Umbilical cord (tissue), 2 donors: Measurements from ENCODE around the gene RHOBTB1. TPM values are rescaled to one million over a fixed set of nuclear protein-coding genes. Genes with fewer than 3 reads are reported as not detected.

Source experiments
- DNase-seq: peaks from one replicate; pipeline ENCODE4 v3.0.0-alpha.2; 2015; ENCODE audit warnings: low spot score
- total RNA-seq: library from RNA; depleted of rRNA; stranded (reverse); fragments of >200 nt; gene quantifications from one replicate; pipeline ENCODE4 v1.2.3, GENCODE V29; 2014; ENCODE audit warnings: low replicate concordance; ENCODE audit not compliant: insufficient read depth

RHOBTB1 gene
- total RNA-seq, 1 donor from 2014 or later = 33.9 TPM

DNA sequence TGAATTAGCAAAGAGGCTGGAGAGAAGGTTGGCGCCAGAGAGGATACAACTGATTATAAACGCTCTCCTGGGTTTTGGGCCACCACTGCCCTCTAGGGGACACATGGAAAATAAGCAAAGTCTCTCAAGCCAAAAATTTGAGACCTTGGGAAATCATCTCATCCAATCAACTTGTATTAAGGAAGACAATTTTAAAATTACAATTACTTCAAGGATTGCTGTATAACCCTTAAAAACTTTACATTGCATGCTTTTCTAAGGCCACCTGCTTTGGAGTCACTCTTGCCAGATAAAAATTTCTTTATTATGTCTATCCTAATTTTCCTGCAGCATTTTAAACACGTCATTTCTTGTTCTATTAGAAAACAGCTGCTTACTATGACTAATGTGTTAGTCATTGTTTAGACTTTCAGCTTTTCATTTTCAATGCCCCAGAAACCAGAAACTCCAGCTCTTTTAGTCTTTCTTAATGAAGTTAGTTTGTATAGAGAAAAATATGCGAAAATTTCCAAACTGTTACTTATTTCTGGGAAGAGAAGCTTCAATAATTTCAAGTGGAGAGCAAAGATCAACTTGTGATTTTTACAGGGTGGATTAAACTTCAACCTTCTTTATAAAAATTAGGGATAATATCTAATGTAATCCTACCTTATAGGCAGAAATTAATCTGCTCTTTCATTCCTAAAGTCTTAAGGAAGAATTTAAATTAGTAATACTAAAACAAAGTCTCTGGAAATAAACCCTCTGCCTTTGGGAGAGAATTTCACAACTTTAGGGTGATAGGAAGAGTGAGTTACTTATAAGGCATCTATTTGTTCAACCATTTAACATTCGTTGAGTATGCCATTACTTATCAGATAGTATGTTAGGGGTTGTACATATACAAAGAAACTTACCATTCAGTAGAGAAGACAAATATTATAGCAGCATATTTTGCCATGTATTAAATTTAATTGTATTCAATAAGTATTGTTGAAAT lies 20.6 kb upstream of the RHOBTB1 start:
- peak; percentile 90 for DNase-seq

DNA sequence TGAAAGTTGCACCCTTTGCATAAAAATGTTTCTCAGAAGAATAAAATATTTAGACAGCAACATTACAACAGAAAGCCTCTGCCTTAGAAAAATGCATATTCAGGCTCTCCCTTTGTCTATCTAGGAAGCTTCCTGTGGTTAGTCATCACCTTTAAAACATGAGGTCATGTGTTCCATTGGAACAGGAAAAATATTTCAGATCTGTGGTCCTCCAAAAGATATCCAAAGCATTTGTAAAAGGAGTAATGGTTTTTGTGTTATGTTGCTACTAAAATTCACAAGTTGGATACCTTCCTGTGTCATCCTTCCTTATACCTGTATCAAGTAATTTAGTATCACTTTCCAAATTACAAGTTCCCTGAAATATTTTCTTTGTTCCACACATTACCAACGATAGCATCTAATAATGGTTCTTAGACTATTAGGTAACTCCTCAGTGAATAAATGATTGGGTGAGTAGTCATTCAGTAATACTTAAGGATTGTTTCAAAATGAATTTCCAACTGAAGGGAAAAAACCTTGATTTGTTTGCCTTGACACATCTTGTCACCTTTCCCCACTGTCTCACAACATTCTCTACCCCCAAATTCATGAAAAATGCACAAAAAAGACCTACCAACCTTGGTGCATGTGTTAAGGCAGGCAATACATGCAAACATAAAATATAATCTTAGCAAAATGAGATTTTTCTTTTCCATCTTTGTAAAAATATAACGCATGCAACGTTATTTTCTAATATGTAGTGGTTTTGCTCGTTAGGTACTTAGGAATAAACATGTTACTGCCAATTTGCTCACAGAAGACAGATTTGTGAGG lies 19.7 kb upstream of the RHOBTB1 start:
- no peak for DNase-seq

DNA sequence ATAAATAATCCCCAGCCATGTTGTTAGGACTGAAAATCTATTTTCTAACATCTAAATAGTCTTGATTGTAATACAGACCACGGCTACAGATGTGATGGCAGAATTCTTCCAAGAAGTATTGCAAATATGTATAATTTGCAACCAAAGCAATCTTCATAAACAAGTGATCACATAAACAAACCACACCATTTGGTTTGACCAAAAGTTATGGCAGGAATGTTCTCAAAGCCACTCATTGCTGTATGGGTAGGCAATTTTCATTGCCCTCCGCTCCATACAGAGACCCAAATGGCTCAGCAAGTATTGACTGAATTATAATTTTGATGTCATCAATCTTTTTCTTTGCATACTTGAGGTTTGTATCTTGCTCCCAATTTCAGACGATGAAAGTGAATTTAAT lies 19.0 kb upstream of the RHOBTB1 start:
- DNase-seq = no peak

DNA sequence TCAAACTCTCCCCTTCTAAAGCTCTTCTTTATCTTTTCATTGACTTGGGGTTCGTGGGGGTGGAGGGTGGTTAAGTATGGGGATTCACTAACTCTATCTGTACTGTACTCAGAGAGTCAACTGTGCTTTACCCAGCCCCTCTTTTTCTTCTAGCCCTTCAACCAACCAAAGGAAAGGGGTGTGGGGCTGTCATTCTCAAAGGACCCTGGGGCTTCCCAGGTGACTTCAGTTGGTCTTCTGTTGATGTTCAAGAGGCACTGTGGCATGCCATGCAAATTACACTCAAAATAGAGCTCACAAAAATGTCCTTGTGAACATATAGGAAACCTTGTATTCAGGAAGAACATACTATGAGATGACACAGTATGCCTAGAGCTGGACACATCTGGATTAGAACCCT lies 16.9 kb upstream of the RHOBTB1 start:
- no peak for DNase-seq

DNA sequence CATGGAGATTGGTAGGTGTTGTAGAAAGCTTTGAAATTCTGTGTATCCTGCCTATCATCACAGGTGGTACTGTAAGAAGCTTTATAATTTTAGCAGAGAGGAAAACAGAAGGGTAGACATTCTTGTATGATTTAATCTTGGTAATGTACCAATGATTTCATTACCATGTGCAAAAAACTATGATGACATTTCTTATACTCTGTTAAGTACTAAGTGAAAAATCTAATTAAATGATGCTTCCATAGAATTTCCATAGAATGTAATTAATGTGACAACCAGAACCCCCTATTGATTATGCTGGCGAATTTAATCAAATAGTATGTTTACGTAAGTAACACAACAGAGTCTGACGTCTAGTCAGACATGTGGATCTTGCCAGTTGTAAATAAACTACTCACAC lies 16.0 kb upstream of the RHOBTB1 start:
- no peak for DNase-seq

DNA sequence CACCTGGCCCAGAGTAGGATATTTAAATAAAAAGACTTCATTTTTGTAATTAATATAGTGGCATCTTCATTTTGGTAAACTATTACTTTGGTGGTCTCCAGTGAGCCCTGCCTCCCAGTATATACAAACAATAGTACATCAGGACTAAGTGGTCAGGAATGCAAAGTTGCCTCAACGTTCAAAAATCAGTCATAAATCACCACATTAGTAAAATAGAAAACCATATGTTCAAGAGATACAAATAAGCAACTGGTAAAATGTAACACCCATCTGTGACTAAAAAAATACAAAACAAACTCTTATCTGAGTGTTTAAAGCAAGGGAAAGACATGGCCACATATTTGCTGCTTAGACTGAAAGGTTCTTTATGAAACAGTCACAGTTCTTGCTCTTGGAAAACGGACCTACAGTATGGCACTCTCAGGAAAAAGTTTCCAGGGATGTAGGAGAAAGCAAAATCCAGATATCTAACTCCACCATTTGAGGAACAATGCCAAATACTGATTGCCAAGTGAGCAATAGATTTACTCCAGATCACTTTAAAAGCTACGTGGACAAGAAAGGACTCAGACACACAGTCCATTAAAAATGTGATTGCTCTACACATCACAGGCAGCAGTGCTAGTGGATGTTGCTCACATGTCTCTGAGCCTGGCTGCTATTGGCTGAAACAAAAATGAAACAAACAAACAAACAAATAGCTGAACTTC lies 15.1 kb upstream of the RHOBTB1 start:
- DNase-seq = peak; percentile 82

DNA sequence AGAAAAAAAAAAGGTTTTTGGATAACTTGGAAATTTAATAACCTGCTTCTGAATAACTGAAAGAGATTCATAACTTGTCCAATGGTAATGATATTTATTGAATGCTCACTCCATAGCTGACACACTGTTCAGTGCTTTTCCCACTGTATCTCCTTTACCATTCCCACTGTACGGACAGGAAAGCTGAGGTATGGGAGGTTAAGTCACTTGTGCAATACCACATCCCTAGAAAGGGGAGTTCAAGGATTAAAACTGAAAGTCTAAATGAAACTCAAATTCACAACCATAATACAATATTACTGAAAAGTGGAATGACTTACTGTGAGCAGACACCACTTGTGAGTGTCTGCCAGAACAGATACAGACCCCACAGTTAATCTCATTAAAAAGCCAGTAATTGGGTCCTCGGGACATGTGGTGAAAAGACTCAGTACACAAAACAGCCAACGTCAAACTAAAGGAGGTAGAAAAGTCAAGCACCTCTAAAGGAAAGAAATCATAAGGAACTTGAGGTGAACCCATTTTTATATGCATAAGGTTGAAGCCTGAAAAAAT lies 13.8 kb upstream of the RHOBTB1 start:
- no peak for DNase-seq

DNA sequence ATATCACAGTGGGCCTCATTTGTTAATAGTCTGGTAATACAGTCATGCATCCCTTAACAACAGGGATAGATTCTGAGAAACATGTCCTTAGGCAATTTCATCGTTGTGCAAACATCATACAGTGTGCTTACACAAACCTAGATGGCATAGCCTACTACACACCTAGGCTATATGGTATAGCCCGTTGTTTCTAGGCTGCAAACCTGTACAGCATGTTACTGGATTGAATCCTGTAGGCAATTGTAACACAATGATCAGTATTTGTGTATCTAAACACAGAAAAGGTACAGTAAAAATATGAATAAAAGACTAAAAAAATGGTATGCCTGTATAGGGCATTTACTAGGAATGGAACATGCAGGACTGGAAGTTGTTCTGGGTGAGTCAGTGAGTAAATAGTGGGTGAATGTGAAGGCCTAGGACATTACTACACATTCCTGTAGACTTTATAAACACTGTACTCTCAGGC lies 12.0 kb upstream of the RHOBTB1 start:
- DNase-seq = no peak

DNA sequence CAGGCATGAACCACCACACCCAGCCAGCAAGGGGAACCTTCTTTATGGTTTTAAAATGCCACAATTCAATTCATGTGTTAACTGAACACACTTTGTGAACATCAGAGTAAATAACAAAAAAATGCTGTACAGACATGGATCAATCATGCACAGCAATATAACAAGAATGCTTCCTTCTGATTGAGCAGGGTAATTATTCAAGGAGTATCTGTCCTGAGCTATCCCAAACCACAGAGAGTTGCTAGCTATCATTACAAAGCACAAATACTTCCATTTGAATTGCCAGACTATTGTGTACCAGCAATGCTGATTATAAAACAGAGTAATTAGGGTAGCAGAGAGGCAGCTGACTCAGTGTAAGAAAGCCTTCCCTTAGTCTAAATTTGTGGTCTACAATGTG lies 11.3 kb upstream of the RHOBTB1 start:
- DNase-seq = no peak

DNA sequence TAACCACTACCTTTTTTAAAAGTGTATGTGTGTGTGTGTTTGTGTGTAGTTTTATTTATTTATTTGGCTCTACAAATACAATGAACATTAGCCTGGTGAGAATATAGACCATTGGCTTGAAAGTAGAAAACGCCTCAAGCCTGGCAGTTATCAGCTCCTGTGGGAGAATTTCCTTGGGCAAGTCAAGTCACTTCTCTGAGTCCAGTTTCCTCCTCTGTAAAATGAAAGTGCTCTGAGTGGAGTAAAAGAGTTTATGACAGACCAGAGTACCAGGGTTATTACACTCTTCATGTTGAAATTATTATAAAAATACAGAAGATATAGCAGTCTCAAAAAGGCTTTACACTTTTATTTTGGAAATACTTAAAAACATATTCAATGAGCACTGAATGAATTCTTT lies 10.1 kb upstream of the RHOBTB1 start:
- no peak for DNase-seq

DNA sequence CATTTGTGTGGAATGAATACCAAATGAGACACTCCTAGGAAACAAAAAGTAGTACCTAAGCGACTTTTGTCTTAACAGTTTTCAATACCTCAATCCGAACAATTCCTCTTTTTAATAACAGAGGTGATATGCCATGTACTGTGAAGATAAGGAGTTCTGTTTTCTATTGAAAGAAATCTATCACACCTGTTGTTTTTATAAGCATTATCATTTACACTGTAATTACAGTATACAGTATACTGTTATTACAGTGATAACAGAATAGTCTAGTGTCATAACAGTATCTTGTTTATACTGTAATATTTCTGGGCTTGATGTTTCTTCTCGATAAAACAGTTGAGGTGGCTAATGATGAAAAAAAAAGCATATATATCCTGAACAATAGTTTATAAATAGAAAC lies 9.4 kb upstream of the RHOBTB1 start:
- DNase-seq = no peak

DNA sequence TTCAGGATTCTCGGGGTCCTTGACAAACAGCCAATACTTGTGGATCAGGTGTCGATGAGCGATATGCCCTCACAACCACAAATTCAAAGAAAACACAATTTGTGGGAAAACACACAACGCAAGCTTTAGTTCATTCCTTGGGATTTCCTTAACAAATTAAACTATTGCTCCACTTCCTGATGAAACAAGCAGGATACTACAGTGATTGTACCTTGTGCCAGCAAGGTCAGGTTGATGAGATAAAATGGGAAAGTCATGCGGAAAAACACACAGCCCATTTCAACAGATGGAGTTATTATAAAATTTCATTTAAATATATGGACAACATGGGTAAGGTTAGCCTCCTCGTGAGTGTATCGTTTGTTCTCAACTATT lies 8.8 kb upstream of the RHOBTB1 start:
- DNase-seq = no peak

DNA sequence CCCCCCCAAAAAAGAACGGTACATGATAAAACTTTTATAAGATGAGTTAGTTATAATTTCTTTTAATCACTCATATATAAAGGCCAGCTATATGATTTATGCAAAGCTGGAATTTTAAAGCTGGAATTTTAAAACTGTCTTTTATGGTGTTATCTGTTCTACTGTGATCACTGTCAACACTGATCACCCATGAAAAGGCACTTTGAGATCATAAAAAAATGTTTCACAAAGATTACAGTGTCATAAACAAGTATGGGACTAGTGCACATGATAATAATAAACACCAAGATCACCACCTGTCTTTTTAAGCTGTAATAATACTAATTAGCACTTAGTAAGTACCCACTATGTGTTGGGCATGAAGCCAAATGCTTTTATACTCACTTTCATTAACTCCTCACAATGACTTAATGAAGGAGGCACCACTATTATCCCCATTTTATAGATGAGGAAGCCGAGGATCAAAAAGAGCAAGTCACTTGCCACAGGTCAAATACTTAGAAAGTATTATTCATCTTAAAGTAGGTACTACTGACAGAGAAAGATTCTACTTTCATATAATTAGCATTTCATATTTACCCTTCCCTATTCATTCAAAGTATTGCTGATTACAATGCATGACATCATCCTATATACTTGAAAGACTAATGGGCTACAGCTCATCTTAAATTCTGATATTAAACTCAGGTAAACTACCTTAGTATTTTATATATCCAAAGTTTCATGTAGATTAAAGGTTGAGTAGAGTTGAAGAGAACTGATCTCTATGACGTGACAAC lies 8.3 kb upstream of the RHOBTB1 start:
- no peak for DNase-seq

DNA sequence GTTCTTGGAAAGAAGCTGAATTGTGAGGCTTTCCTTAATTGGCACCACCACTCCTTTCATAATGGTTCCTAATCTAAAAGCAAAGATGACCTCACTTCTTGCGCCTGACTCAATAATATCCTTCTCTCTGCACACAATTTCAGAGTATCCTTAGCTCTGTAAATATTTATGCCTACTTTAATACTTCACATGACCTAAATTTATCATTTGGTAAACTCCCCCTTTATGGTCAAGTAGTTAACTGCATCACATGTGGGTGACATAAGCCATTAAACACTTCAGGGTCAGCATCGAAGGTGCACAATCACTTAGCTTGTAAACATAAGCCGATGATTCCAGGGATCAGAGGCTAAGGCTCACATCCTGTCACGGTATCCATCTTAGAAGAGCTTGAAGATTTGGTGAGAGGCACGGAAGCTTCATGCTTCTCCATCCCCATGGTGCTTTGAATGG lies 7.3 kb upstream of the RHOBTB1 start:
- no peak for DNase-seq

DNA sequence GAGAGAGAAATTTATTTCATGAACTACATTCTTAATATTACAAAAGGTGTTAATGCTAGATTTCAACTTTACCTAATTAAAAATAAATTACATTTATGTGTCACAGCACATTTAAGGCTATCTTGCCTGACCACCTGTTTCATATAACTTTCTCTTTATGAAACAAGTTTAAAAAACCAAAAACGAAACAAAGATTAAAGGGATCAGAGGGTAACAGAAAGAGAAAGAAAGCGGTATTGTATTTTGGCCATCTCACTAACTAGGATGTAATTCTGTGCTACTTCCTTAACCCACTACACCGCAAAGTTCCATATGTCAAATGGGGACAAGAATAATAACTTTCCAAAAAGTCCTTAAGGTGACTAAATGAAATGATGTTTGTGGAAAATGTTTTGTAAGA lies 6.3 kb upstream of the RHOBTB1 start:
- DNase-seq = no peak

DNA sequence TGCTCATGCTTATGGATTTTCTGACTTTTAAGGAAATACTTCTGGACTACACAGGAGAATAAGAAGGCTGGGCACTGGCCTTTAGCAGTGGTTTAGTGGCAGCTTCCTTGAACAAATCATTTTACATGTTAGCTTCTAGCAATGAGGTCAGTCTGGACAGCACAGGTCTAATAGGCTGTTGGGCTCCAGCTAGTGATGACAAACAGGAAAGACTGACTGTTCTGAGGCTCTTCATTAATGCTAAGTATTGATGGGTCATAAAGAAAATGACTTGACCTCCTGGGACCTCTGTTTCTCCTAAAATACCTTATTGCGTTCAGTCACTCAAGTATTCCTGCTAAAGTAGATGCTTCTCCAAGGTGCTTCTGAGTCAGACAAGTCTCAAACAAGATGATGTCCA lies 4.9 kb upstream of the RHOBTB1 start:
- DNase-seq = no peak

DNA sequence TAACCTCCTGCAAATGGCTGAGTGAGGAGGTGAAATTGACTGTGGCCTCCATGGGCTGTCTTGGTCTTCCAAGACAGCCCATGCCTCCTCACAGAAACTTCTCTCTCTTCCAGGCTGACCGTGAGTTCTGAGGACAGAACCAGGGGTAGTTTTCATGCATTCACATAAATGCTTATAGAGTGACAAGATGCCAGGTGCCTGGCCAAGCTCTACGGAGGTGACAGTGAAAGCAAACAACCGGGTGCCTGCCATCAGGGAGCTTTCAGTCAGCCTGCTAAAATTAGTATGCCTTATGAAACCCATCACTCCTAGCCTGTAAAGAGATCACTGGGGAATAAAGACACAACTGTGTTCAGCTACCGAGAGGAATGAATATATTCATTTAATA lies 919 bp upstream of the RHOBTB1 start:
- no peak for DNase-seq

DNA sequence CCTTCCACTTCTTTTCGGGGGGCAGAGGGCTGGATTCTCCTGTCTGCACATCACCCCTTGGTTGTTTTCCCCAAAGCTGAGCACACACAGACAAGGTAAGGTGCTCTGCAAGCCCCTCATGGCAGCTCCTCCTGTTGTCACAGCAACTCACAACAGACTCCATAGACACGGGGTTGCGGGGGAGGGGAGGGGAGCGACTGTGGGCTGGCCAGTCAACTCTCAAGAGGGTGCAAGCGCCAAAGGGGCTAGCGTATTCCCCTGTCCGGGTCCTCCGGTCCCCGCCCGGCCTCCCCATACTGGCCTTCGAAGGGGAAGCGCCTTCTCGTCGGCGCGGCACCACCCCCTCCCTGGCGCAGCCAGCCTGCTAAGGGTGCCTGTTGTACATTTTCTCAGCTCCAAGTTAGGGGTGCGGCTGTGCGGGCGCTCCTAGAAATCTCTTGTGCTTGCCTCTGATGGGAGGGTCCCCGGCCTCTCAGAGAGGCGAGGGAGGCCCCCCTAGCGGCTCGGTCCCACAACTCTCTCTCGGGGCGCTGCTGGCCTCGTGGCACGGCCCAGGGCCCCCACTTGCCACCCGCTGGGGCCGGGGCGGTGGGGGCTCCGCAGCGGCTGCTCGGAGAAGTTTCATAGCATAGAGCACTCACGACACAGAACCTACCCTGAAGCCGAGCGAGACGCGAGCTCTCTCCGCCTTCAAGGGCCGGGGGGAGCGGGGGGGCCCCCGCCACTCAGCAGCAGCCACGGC lies 498 bp downstream of the RHOBTB1 start:
- DNase-seq = peak; percentile 84

DNA sequence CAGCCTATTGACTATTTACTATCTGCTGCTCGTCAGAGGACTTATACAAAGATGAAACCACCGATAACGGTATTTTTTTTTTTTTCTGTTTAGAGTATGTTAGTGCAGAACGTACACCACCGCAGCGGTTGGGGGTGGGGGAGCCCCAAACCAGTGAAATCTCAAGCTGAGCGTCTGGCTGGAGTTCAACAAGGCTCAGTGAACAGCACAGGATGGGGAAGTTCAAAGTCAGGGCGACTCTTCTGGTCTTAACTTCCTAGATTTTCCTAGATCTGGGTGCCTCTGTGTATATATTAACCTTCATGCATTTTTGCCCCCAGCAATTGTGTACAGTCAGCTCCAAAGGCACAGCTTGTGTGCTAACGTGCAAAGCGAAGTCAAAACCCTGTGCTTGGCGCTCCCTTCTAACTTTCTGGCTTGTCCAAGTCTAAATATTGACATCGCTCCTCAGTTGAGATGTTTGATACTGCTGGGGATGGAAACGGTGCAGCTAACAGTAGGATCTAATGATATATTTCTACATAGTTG lies 1.1 kb downstream of the RHOBTB1 start:
- peak; percentile 86 for DNase-seq
